GM13977 (cell line): ENCODE data around the gene PHF21A.

ENCODE experiments used
- DNase-seq: peaks from one replicate; pipeline ENCODE4 v3.0.0; 2012; ENCODE audit warnings: low spot score
- CTCF ChIP-seq: IDR thresholded peaks from 2 replicates; pipeline ENCODE4 v1.5.1; 2012; ENCODE audit warnings: mild to moderate bottlenecking, control low read depth; ENCODE audit not compliant: insufficient read depth; ENCODE audit errors: extremely low read depth, missing control alignments
- in situ Hi-C: fragments of 300-500 bp; cut with MboI; formaldehyde crosslinking; loops from one replicate; pipeline ENCODE4 v1.12.0; 2022; ENCODE audit warnings: low sequenced_read_pairs, low pct_unique_long_range_greater_than_20kb, mixed read lengths, inconsistent platforms; ENCODE audit not compliant: unreplicated experiment

Gene PHF21A

GRCh38 chr11:46100670-46101069 lies 20.6 kb downstream of the PHF21A start:
- in situ Hi-C loops: no loop called here
- peak; percentile 18 for DNase-seq
- TF ChIP-seq CTCF: no peak

GRCh38 chr11:46099963-46100316 lies 21.3 kb downstream of the PHF21A start:
- DNase-seq: no peak
- in situ Hi-C loops: no loop called here
- no peak for TF ChIP-seq CTCF

- no peak for DNase-seq
- TF ChIP-seq CTCF: no peak
- in situ Hi-C loops: no loop called here
Measured at GRCh38 chr11:46090375-46090774, 30.9 kb downstream of the PHF21A start.

GRCh38 chr11:46079662-46080061 lies 41.6 kb downstream of the PHF21A start:
- DNase-seq: no peak
- no peak for TF ChIP-seq CTCF
- in situ Hi-C loops: no loop called here

- no peak for TF ChIP-seq CTCF
- in situ Hi-C loops: no loop called here
- DNase-seq: no peak
Measured at GRCh38 chr11:46075928-46076327, 45.3 kb downstream of the PHF21A start.

- DNase-seq: no peak
- in situ Hi-C loops: no loop called here
- no peak for TF ChIP-seq CTCF
Measured at GRCh38 chr11:46075168-46075567, 46.1 kb downstream of the PHF21A start.

- TF ChIP-seq CTCF: no peak
- in situ Hi-C loops: no loop called here
- DNase-seq: no peak
Measured at GRCh38 chr11:46073632-46074031, 47.6 kb downstream of the PHF21A start.
